Glomerular visceral epithelial cell (primary cell): Measurements from ENCODE around the gene STK33.
A peak's percentile ranks its signal among the peaks of the same experiment; 100 is the strongest.

Experiments used
- DNase-seq: peaks from one replicate; pipeline ENCODE4 v3.0.0-alpha.2; 2016; ENCODE audit errors: extremely low spot score

The STK33 gene

DNA sequence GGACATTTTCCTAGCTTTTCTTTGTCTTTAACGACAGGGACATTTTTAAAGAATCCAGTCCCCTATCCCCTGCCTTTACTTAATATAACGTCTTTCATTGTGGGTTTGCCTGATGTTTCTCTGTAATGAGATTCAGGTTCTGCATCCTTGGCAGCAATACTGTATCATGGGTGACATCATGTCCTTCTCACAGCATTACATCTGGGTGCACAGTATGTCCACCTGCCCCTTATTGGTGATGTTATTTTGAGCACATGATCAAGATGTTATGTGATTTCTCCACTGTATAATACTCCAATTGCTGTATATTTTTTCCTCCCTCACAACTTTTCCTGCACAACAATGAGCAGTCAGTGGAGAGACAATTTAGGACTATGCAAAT, 9.7 kb upstream of the STK33 start:
- no peak for DNase-seq

GRCh38 chr11:8601376-8602133, 7.5 kb upstream of the STK33 start:
- no peak for DNase-seq

- DNase-seq: no peak
Measured at GRCh38 chr11:8598506-8598905, 4.5 kb upstream of the STK33 start.

GRCh38 chr11:8597182-8597581, 3.2 kb upstream of the STK33 start:
- peak; percentile 45 for DNase-seq

GRCh38 chr11:8596504-8597046, 2.5 kb upstream of the STK33 start:
- no peak for DNase-seq

- no peak for DNase-seq
Measured at GRCh38 chr11:8593455-8593854, 573 bp downstream of the STK33 start.

- DNase-seq: no peak
Measured at GRCh38 chr11:8587915-8588314, 6.1 kb downstream of the STK33 start.

DNA sequence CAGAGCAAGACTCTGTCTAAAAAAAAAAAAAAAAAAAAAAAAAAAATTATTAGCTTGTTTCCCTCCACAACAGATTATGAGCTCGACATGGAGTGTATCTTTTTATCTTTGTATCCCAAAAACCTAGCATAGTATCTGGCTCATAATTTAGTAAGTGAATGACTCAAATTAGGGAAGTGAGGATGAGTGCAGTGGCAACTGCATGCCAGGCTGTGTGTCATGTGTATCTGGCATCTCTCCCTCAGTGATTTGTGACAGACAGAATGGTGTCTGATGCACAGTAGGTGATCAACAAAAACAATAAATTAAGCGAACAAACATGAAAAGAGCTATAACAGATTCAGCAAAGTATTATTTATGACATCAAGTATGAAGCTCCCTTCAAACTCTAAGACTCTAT, 7.2 kb downstream of the STK33 start:
- DNase-seq: no peak

- no peak for DNase-seq
Measured at GRCh38 chr11:8586184-8586583, 7.8 kb downstream of the STK33 start.

DNA sequence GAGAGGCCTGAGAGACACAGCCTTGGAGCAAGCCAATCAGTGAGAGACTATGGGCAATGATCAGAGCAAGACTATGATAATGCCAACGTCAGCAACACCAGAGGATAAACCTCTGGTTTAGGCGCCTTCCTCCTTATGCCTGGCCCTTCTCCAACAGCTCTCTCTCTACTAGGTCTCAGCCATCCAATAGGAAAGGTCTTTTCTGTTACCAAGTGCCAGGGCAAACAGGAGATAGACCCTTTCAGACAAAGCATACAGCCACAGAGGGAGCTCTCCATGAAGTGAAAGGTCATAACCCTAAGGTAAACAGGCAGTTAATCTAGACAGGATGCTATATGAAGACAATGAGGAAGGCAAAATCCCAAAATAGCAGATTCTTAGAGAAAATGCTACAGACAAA, 9.5 kb downstream of the STK33 start:
- no peak for DNase-seq

GRCh38 chr11:8584082-8584481, 9.9 kb downstream of the STK33 start:
- no peak for DNase-seq

DNA sequence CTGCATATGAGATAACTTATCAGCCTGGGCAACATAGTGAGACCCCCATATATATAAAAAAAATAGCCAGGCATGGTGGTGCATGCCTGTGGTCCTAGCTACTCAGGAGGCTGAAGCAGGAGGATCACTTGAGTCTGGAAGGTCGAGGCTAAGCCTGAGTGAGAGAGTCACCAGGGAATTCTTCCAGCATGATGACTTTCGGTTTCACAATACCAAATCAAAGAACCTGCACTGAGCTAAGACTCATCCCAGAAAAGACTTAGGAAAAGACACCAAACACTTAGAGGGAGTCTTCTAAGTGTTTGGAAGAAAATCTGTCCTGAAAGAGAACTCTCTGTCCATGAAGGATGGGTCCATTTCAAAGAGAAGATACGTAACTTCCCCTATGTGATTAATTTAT, 12.7 kb downstream of the STK33 start:
- DNase-seq: no peak

- no peak for DNase-seq
Measured at GRCh38 chr11:8577791-8578581, 16.0 kb downstream of the STK33 start.

- DNase-seq: no peak
Measured at GRCh38 chr11:8574798-8575197, 19.2 kb downstream of the STK33 start.

- DNase-seq: no peak
Measured at GRCh38 chr11:8573777-8574176, 20.3 kb downstream of the STK33 start.

DNA sequence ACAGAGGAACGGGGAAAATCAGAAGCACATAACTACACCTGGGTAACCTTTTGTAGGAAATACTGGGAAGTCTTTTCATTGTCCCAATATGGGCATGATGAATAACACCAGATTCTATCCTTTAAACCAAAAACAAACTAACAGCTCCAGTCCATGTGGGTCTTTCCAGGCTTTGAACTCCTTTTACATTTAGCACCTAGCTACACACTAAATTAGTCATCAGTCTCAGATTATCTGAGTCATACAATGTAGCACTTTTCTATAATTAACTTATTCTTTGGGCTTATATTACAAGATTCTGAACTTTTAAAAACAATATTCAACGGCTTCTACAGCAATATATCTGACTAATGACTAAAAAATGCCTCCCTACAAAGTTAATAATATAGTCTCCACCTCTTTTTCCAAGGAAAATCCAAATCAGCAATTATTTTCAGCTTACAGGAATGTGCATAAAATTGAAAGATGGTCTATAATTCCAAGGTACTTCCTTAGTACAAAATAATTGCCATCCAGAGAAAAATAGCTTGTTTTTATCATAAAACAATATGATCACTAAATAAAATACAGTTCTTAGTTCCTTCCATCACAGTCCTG, 26.3 kb downstream of the STK33 start:
- DNase-seq: peak; percentile 33

GRCh38 chr11:8566613-8567210, 27.3 kb downstream of the STK33 start:
- peak; percentile 50 for DNase-seq

DNA sequence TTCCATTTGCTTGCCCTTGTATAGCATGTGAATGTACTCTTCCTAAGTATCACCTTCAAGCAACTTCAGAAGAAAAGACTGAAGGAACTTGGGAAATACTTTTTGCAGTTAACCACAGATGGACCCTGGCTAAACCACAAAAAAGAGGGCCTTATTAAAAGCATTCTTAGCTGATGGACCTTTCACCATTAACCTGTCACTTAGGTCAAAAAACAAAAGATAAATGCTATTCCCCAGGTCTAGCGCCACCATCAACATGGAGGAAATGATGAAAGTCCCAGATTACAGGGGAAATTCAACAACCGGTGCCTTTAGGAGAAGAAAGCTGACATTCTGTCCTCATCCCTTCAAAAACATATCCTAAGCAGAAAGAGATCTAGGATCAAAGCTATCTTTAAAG, 29.5 kb downstream of the STK33 start:
- no peak for DNase-seq

DNA sequence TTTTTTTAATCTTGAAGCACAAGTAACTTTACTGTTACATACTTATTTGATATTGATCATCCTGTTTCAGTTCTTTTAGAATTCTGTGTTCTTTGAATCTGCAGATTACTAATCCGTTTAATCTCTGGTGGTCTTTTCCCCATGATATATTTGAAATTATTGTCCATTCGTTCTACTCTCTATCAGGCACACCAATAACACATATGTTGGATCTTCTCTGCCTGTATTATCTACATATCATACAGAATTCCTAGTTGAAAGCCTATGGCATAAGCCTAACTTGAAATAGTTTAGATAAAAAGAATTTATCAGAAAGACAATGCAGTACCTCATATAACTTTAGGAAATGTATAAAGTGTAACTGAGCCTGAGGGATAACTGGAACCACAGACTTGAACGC, 32.6 kb downstream of the STK33 start:
- DNase-seq: no peak

GRCh38 chr11:8558436-8558835, 35.6 kb downstream of the STK33 start:
- DNase-seq: no peak

GRCh38 chr11:8545698-8546366, 48.2 kb downstream of the STK33 start:
- DNase-seq: no peak

- DNase-seq: no peak
Measured at GRCh38 chr11:8544807-8545206, 49.2 kb downstream of the STK33 start.
